ENCODE data around the gene TFPI2. TPM values are rescaled to one million over a fixed set of nuclear protein-coding genes. Genes with fewer than 3 reads are reported as not detected.

Gene TFPI2, protein sequence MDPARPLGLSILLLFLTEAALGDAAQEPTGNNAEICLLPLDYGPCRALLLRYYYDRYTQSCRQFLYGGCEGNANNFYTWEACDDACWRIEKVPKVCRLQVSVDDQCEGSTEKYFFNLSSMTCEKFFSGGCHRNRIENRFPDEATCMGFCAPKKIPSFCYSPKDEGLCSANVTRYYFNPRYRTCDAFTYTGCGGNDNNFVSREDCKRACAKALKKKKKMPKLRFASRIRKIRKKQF
- not detected for polyA plus RNA-seq

GRCh38 chr7:93890464-93891068 is at the start of gene TFPI2:
TFPI2 (minus strand) TSS chr7:93890753; CDS start chr7:93890678, 75 bp downstream.
- Mint-ChIP-seq H3K27me3 (ENCODE audit: low read depth in 3 of 3) (peaks cover 14 to 29% (median 18%) of the 10 kb centered on the region in 3 donors), H3K4me1 (peaks cover 10 to 12% of the 10 kb centered on the region in 2 donors), H3K27ac (no peak within 1 kb of the TSS), H3K4me3 (peak within 1 kb of the TSS; percentile 29 to 69 (median 44)), H3K36me3 (peaks cover 0 to 4% (median 3%) of the 10 kb centered on the region in 3 donors), H3K9me3 (peaks cover 0 to 4% (median 0%) of the 10 kb centered on the region in 6 donors)
- DNase-seq: no peak

- Mint-ChIP-seq H3K27me3 (ENCODE audit: low read depth in 3 of 3) (peaks cover 5 to 13% (median 7%) of the 10 kb centered on the region in 3 donors), H3K27ac (no peak overlapping the region), H3K9me3 (peaks cover 0 to 4% (median 0%) of the 10 kb centered on the region in 6 donors), H3K4me1 (no peaks in the 10 kb centered on the region), H3K36me3 (no peaks in the 10 kb centered on the region), H3K4me3 (no peak overlapping the region)
- DNase-seq: no peak
Measured at GRCh38 chr7:93938293-93938692, 47.7 kb upstream of the TFPI2 start.

GRCh38 chr7:93937818-93938217 is 47.3 kb upstream of the TFPI2 start:
- H3K9me3 Mint-ChIP-seq: peaks cover 0 to 4% (median 0%) of the 10 kb centered on the region in 6 donors
- no peak overlapping the region for H3K27ac Mint-ChIP-seq
- H3K4me3 Mint-ChIP-seq: no peak overlapping the region
- H3K36me3 Mint-ChIP-seq: no peaks in the 10 kb centered on the region
- H3K27me3 Mint-ChIP-seq (ENCODE audit: low read depth in 3 of 3): peaks cover 6 to 13% (median 7%) of the 10 kb centered on the region in 3 donors
- DNase-seq: no peak
- H3K4me1 Mint-ChIP-seq: no peaks in the 10 kb centered on the region

DNA sequence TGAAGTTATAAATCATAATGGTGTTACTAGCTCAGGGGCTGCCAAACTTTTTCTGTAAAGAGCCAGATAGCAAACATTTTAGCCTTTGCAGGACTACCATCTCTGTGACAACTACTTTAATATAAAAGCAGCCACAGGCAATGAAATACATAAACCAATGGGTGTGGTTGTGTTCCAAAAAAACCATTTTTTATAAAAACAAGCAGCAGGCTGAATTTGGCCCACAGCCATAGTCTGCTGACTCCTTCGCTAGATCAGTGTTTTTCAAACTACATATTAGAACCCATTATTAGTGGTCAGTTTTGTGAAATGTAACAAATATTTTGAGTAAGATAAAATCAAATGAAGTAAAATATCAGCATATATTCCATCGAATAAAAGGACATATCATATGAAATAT is 44.5 kb upstream of the TFPI2 start:
- no peaks in the 10 kb centered on the region for H3K4me1 Mint-ChIP-seq
- peaks cover 4 to 11% (median 5%) of the 10 kb centered on the region in 3 donors for H3K27me3 Mint-ChIP-seq (ENCODE audit: low read depth in 3 of 3)
- no peaks in the 10 kb centered on the region for H3K36me3 Mint-ChIP-seq
- H3K27ac Mint-ChIP-seq: no peak overlapping the region
- peaks cover 0 to 4% (median 0%) of the 10 kb centered on the region in 6 donors for H3K9me3 Mint-ChIP-seq
- no peak overlapping the region for H3K4me3 Mint-ChIP-seq
- DNase-seq: no peak

DNA sequence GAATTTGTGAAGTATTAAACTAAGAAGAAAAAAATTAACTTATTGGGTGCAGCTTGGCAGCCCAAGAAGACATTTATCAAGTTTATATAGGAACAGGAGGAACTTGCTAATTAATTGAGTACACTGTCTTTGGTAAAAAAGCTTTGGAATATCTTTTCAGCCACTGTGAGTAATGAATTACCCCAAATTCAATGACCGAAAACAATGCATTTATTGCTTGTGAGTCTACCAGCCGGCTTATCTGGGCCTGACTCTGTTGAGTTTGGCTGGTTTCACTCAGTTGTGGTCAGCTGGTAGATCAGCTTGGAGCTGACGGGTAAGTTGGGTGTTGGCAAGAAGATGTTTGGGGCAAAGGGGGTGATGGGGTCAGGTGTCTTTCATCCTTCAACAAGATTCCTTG is 42.6 kb upstream of the TFPI2 start:
- Mint-ChIP-seq H3K4me1 (no peaks in the 10 kb centered on the region), H3K9me3 (peaks cover 0 to 4% (median 0%) of the 10 kb centered on the region in 6 donors), H3K27me3 (ENCODE audit: low read depth in 3 of 3) (peaks cover 3 to 10% (median 4%) of the 10 kb centered on the region in 3 donors), H3K27ac (no peak overlapping the region), H3K36me3 (no peaks in the 10 kb centered on the region), H3K4me3 (no peak overlapping the region)
- no peak for DNase-seq

DNA sequence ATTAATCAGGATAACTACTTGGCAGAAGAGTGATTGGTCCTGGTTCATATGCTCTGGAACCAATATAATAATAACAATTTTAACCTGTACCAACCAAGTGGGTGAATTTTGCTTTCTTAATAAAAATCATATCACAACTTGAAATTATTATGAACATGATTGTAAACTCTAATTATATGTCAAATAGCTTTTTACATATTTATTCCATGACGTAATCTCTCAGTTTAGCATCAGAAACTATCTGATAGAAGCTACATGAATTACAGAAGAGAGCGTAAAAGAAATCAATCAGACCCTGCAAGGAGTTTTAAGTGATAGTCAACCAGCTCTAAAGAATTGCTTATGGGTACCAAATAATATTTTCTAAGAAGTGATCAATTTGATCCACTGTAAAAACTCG is 41.1 kb upstream of the TFPI2 start:
- H3K4me3 Mint-ChIP-seq: no peak overlapping the region
- no peak overlapping the region for H3K27ac Mint-ChIP-seq
- peaks cover 2 to 10% (median 4%) of the 10 kb centered on the region in 3 donors for H3K27me3 Mint-ChIP-seq (ENCODE audit: low read depth in 3 of 3)
- H3K9me3 Mint-ChIP-seq: peaks cover 0 to 4% (median 0%) of the 10 kb centered on the region in 6 donors
- H3K4me1 Mint-ChIP-seq: no peaks in the 10 kb centered on the region
- no peaks in the 10 kb centered on the region for H3K36me3 Mint-ChIP-seq
- no peak for DNase-seq

DNA sequence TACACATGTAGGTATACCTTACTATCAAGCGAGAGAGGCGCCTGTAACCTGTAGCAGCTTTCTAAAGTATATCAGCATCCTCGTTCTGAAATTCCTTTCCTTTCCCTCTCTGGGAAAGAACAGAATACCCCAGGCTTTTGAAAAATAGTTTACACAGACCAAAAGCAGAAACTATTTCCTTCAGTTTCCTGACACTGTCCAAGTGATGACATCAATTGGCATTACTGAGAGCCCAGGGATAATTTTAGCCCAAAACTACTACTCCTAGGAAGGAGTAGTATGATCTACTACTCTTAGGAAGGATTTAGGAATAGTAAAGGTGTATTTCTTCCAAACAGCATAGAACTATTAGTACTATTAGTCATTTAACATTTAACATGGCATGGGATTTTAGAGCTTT is 37.0 kb upstream of the TFPI2 start:
- H3K36me3 Mint-ChIP-seq: no peaks in the 10 kb centered on the region
- H3K4me1 Mint-ChIP-seq: no peaks in the 10 kb centered on the region
- no peak overlapping the region for H3K27ac Mint-ChIP-seq
- H3K4me3 Mint-ChIP-seq: no peak overlapping the region
- DNase-seq: no peak
- H3K27me3 Mint-ChIP-seq (ENCODE audit: low read depth in 3 of 3): peaks cover 6 to 8% (median 7%) of the 10 kb centered on the region in 3 donors
- no peaks in the 10 kb centered on the region for H3K9me3 Mint-ChIP-seq

- H3K36me3 Mint-ChIP-seq: no peaks in the 10 kb centered on the region
- H3K4me1 Mint-ChIP-seq: peaks cover 0 to 2% of the 10 kb centered on the region in 2 donors
- no peak overlapping the region for H3K4me3 Mint-ChIP-seq
- no peak for DNase-seq
- peaks cover 6 to 9% (median 8%) of the 10 kb centered on the region in 3 donors for H3K27me3 Mint-ChIP-seq (ENCODE audit: low read depth in 3 of 3)
- H3K27ac Mint-ChIP-seq: no peak overlapping the region
- H3K9me3 Mint-ChIP-seq: no peaks in the 10 kb centered on the region
Measured at GRCh38 chr7:93926800-93927199, 36.2 kb upstream of the TFPI2 start.

- Mint-ChIP-seq H3K27ac (no peak overlapping the region), H3K9me3 (no peaks in the 10 kb centered on the region)
- no peak for DNase-seq
Measured at GRCh38 chr7:93923942-93924341, 33.4 kb upstream of the TFPI2 start.

GRCh38 chr7:93923296-93923695 is 32.7 kb upstream of the TFPI2 start:
- Mint-ChIP-seq H3K36me3 (no peaks in the 10 kb centered on the region), H3K9me3 (no peaks in the 10 kb centered on the region), H3K27ac (no peak overlapping the region), H3K27me3 (ENCODE audit: low read depth in 3 of 3) (peaks cover 6 to 13% (median 9%) of the 10 kb centered on the region in 3 donors), H3K4me3 (no peak overlapping the region), H3K4me1 (peaks cover 0 to 4% of the 10 kb centered on the region in 2 donors)
- no peak for DNase-seq

More at GRCh38 chr7:93923942-93924341, 33.4 kb upstream of the TFPI2 start:
- Mint-ChIP-seq H3K4me1 (peaks cover 0 to 4% of the 10 kb centered on the region in 2 donors), H3K27me3 (ENCODE audit: low read depth in 3 of 3) (peaks cover 6 to 13% (median 9%) of the 10 kb centered on the region in 3 donors), H3K4me3 (no peak overlapping the region), H3K36me3 (no peaks in the 10 kb centered on the region)

DNA sequence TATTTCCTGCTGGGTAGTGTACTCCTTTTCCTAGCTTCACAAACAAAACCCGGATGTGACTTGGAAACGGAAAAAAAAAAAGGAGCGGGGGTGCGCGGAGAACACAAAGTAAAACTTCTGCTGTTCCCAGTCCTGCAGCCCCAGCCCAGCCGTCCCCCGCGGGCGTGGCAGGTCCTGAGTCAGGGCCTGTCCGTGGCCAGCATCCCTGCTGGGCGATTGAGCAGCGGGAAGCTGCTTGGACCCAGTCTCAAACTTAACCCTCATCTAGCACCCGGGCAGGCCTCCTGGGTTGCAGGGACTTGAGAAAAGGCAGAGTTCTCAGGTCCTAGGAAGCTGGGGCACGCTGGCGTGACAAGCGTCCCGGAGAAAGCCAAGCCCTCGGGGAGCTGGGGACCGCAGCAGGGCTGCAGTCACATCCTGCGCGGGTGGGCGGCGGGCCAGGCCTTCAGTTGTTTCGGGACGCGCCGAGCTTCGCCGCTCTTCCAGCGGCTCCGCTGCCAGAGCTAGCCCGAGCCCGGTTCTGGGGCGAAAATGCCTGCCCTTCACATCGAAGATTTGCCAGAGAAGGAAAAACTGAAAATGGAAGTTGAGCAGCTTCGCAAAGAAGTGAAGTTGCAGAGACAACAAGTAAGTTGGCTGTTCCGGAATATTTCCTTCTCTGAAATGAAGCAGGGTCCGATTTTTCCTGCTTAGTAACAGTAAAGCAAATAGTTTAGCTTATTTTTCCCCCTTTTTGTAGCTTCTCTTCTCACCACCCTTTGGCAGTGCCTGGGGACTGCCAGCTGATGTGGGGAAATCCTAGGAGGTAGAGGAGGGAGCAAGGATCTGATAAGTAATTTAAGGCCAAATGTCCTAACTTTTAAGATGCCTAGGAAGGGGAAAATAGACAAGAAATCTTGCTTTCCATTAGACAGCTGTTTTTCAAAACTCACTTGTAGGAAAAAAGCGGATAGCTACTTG is 31.3 kb upstream of the TFPI2 start, which contains the start of gene GNG11:
Gene GNG11 (plus strand): TSS at position 129 of the 960 bp plus-strand sequence. CDS start 403 bp downstream, at position 532.
- no peaks in the 10 kb centered on the region for H3K36me3 Mint-ChIP-seq
- H3K4me3 Mint-ChIP-seq: peak within 1 kb of the TSS; percentile 54 to 77 (median 65)
- no peaks in the 10 kb centered on the region for H3K9me3 Mint-ChIP-seq
- H3K27me3 Mint-ChIP-seq (ENCODE audit: low read depth in 3 of 3): peaks cover 6 to 13% (median 9%) of the 10 kb centered on the region in 3 donors
- H3K4me1 Mint-ChIP-seq: peaks cover 0 to 4% of the 10 kb centered on the region in 2 donors
- DNase-seq: peak in 1 of 3 donors; percentile 16
- H3K27ac Mint-ChIP-seq: no peak within 1 kb of the TSS

DNA sequence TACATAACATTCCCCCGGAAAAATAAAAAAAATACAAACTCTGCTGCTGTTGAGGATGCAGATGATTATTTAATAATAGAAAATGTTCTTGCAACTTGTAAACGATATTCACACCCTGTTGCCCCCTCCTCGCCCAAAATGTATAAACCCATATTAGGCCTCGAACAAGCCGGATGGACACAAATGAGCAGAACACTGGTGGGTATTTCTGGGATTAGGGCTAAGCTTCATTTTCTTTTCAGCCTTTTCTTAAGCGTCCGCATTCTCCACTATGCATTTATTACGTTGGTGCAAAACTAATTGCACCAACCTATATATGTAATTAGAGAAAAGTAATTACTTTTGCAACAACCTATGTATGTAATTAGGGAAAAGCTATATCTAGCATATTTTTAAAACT is 30.6 kb upstream of the TFPI2 start:
- peaks cover 0 to 1% (median 0%) of the 10 kb centered on the region in 6 donors for H3K9me3 Mint-ChIP-seq
- H3K27me3 Mint-ChIP-seq (ENCODE audit: low read depth in 3 of 3): peaks cover 6 to 17% (median 13%) of the 10 kb centered on the region in 3 donors
- no peaks in the 10 kb centered on the region for H3K36me3 Mint-ChIP-seq
- H3K4me1 Mint-ChIP-seq: peaks cover 0 to 4% of the 10 kb centered on the region in 2 donors
- no peak overlapping the region for H3K27ac Mint-ChIP-seq
- no peak for DNase-seq
- H3K4me3 Mint-ChIP-seq: peak overlapping the region; percentile 13 to 72 (median 54)

- Mint-ChIP-seq H3K27ac (no peak overlapping the region), H3K4me3 (peak overlapping the region in 2 of 5 donors; percentile 38 to 72), H3K36me3 (no peaks in the 10 kb centered on the region), H3K27me3 (ENCODE audit: low read depth in 3 of 3) (peaks cover 6 to 17% (median 13%) of the 10 kb centered on the region in 3 donors), H3K9me3 (peaks cover 0 to 1% (median 0%) of the 10 kb centered on the region in 6 donors), H3K4me1 (peaks cover 0 to 4% of the 10 kb centered on the region in 2 donors)
- DNase-seq: no peak
Measured at GRCh38 chr7:93920496-93921182, 30.1 kb upstream of the TFPI2 start.
